NB4 (cell line): Measurements from ENCODE around the gene DDI1.

Source experiments
- DNase-seq: peaks from one replicate; pipeline ENCODE4 v3.0.0; 2010; ENCODE audit warnings: low read depth
- H3K4me3 ChIP-seq: one replicate; pipeline ENCODE4 v1.5.1; 2011; ENCODE audit warnings: mild to moderate bottlenecking, low read depth, low read length, moderate library complexity
- CTCF ChIP-seq: IDR thresholded peaks from one replicate; pipeline ENCODE4 v1.5.1; 2012; ENCODE audit warnings: low read depth, low read length
- MAX ChIP-seq: IDR thresholded peaks from 2 replicates; pipeline ENCODE4 v1.6.1; 2011; ENCODE audit warnings: low read depth, low read length
- MYC ChIP-seq: IDR thresholded peaks from 2 replicates; pipeline ENCODE4 v1.6.1; 2011; ENCODE audit warnings: low read depth, low read length
- POLR2A ChIP-seq: IDR thresholded peaks from 2 replicates; pipeline ENCODE4 v1.6.1; 2011; ENCODE audit warnings: mild to moderate bottlenecking; ENCODE audit not compliant: insufficient read length; ENCODE audit errors: extremely low read depth

The DDI1 gene

GRCh38 chr11:104054911-104055529 lies 18.6 kb downstream of the DDI1 start:
- no peak for DNase-seq
- no peak overlapping the region for H3K4me3 ChIP-seq
- TF ChIP-seq POLR2A, result no peak
- TF ChIP-seq CTCF, result no peak
- no peak for TF ChIP-seq MYC
- no peak for TF ChIP-seq MAX

- TF ChIP-seq CTCF (no peak), MYC (no peak), MAX (no peak), POLR2A (no peak)
- no peak for DNase-seq
- no peak overlapping the region for H3K4me3 ChIP-seq
Measured at GRCh38 chr11:104055596-104055995, 19.2 kb downstream of the DDI1 start.

- H3K4me3 ChIP-seq, result no peak overlapping the region
- DNase-seq, result no peak
- TF ChIP-seq MAX, result no peak
- no peak for TF ChIP-seq CTCF
- no peak for TF ChIP-seq POLR2A
- no peak for TF ChIP-seq MYC
Measured at GRCh38 chr11:104057908-104058307, 21.5 kb downstream of the DDI1 start.

DNA sequence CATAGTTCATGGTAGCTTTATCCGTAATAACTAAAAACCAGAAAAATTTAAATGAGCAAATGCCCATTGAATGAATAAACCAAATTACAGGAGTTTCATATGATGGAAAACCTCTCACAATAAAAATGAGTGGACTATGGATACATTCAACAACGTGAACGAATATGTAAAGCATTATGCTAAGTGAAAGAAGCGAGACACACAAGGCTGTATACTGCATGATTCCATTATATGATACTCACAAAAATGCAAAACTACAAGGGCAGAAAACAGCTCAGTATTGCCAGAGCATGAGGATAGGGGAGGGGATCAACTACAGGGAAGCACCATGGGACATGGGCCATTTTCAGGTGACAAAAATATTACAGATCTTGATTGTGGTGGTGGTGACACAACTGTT lies 22.2 kb downstream of the DDI1 start:
- no peak for DNase-seq
- H3K4me3 ChIP-seq, result no peak overlapping the region
- TF ChIP-seq POLR2A, result no peak
- no peak for TF ChIP-seq MYC

DNA sequence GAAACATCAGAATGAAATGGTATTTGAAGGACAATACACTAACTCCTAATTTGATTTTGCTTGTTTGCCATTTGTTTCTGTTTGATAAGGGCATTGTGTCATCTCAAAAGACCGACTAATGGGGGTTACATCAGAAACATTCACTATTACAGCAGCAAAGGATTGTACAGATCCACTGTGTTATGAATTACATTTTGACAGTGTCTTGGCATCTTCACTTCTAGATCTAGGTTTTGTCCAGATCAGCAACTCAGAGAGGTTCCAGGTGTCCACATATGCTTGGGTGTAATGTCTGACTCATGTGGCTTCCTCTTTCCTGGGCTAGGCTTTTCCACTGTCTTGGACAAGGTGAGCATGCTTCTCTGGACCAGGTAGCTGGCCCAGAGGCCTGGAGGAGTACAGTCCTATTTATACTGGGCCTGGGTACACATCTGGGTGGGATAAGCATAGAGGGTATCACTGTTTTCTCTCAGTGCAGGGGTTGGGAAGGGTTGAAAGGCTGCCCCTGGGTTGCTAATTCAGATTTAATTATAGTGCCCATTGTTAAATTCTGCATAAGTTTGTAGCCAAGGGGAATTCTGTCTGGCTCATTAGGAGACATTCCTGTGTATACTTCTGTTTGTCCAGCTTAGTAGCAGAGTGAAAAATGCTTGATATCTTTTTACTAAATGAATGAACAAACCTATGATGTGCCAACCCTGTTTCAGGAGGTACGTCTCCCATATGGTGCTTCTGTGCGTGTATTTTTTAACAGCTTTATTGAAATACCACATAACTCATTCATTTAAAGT lies 23.8 kb downstream of the DDI1 start:
- TF ChIP-seq CTCF (no peak), MAX (no peak), MYC (no peak), POLR2A (no peak)
- no peak overlapping the region for H3K4me3 ChIP-seq
- DNase-seq, result no peak

DNA sequence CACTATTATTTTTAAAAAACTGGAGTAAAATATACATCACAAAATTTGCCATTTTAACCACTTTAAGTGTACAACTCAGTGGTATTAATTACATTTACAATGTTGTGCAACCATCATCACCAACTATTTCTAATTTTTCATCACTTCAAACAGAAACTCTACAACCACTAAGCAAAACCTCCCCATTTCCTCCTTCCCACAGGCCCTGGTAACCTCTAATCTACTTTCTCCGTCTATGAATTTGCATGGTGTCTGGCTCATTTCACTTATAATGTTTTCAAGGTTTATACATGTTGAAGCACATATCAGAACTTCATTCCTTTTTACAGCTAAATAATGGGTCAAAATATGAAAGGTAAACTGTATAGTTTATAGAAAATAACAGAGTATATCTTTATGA lies 24.4 kb downstream of the DDI1 start:
- no peak for DNase-seq
- no peak for TF ChIP-seq CTCF
- TF ChIP-seq MYC, result no peak
- TF ChIP-seq MAX, result no peak
- TF ChIP-seq POLR2A, result no peak
- no peak overlapping the region for H3K4me3 ChIP-seq
